HS-5 (cell line): Measurements from ENCODE around the gene RDM1.

Experiments used
- DNase-seq: peaks from one replicate; pipeline ENCODE4 v3.0.0-alpha.2; 2012; ENCODE audit warnings: low read depth

Gene RDM1

GRCh38 chr17:35932586-35932985 lies 2.0 kb upstream of the RDM1 start:
- no peak for DNase-seq

DNA sequence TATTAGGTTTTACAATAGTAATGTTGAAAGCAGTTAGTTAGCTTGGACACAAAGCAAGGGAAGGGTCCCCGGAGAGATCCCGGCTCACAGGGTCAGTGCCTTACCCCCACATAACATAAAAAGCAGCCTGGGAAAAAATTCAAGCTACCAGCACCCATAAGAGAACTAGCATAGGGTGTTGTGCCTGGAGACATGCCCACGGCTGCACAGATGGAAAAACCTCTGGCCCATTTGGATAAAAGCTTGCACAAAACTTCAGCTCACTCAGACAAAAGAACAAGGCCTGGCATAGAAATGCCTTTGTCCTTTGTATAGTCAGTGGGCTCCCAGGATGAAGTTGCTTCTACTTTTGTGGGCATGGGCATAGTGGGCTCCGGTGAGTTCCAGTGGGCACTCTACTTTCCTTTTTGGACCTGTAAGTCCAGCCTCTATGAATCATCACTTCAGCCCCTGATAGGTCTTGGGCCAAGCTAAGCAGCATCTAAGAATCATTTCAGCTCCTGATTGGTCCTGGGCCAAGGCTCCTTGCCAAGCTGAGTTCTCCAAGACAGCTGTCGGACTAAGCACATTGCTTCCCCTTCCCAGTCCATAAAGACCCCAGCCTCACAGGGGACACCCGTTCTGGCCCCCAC lies 1.3 kb upstream of the RDM1 start:
- DNase-seq, result no peak

GRCh38 chr17:35927714-35928113 lies 2.9 kb downstream of the RDM1 start:
- DNase-seq, result no peak

DNA sequence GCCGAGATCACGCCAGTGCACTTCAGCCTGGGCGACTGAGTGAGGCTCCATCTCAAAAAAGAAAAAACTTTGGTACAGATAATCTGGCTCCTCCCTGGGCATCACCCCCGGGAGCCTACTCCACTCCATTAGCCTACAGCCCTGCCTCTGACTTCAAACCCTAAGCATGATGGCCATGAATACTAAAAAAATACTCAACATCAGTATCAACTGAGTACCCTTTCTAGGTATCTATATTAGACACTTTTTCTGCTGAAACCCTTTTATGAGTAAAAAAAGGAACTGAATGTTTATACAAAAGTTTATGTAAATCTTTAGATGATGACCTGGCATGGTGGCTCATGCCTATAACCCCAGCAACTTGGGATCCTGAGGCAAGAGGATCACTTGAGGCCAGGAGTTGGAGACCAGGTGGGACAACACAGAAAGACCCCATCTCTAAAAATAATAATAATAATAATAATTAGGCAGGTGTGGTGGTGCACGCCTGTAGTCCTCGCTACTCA lies 6.9 kb downstream of the RDM1 start:
- no peak for DNase-seq

- no peak for DNase-seq
Measured at GRCh38 chr17:35920229-35920628, 10.3 kb downstream of the RDM1 start.

GRCh38 chr17:35918665-35919064 lies 11.9 kb downstream of the RDM1 start:
- no peak for DNase-seq

DNA sequence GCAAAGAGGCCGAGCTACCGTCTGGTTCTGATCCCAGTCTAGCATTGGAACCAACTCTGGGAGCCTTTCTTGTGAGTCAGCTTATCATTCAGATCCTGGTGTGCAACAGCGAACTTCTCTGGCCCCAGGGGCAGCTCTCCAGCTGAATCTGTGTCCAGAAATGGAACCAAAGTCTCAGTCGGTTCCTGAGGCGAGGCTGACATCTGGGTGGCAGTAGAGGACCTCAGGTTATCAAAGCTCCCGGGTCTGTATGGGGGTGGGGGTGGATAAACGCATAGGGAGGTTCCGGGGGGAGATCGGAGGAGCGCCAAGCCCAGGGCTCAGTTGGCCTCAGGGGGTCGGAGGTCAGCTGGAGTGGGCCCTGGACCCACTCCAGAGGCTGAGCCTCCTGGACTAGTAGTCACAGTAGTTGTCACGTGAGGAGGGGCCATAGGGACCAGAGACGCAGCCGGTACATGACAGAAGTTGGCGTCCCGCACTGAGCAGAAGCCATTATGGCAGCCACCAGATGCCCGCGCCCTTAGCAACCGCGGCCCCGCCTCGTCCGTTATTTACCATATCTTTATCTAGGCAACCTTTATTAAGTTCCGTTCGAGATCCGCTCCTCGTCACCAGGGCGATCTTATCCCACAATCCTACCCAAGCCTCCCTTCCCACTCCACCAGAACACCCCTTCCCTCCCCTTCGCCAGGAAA lies 12.9 kb downstream of the RDM1 start:
- DNase-seq, result no peak

DNA sequence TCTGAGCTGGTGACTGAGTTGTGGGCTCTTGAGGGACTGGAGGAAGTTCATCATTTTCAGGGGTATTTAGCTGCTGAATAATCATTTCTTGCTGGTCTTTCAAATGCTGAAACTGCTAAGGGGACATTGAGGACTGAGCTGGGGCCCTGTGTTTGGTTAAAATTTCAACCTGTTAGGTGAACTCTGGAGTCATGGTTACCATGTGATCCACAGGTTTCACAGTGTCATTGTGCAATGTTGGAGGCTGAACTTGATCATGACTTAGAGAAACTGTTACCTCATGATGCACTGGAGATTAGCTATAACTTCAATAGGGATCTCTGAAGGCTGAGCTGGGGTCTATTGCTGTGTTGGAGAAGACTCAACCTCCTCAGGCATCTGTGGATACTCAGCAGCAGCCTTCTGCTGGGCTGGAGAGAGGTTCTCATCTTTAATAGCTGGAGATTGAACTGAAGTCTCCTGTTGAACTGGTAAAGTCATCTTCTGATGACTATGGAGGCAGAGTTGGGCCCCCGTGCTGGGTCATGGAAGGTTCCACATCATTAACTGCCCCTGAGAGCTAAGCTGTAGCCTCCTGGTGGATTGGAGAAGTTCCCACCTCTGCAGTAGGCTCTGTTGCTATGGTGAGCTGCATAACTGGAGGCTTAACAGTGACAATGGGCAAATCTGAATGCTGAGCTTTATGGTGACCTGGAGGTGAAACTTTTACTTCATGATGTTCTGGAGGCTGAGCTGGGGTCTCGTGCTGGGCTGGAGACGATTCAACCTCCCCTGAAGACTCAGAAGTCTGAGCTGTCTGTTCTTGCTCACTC lies 15.2 kb downstream of the RDM1 start:
- no peak for DNase-seq

GRCh38 chr17:35914354-35914753 lies 16.2 kb downstream of the RDM1 start:
- no peak for DNase-seq

DNA sequence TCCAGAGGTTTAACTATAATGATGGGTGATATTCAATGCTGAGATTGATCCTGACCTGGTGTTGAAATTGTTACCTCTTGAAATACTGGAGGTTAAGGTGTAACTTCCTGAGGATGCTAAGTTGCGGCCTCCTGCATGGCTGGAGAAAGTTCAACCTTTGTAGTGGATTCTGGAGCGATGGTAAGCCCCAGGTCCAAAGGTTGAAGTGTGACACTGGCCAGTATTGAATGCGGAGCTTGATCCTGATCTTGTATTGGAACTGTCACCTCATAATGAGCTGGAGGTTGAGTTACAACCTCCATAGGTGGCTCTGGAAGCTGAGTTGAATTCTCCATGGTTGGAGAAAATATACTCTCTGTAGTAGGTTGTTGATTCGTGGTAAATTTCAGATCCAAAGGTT lies 17.0 kb downstream of the RDM1 start:
- DNase-seq, result no peak

DNA sequence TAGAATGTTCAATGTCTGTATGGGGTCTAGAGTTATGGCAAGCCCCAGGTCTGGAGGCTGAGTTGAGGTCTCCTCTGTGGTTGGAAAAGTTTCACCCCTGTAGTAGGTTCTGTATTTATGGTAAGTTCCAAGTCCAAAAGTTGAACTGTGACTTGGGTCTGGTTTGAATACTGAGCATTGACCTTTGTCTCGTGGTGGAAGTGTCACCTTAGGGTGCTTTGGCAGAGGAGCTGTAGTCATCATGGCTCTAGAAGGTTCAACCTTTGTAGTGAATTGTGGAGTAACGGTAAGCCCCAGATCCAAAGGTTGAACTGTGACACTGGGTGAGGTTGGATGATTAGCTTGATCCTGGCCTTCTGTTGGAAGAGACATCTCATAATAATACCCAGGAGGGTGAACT lies 17.6 kb downstream of the RDM1 start:
- no peak for DNase-seq

- DNase-seq, result no peak
Measured at GRCh38 chr17:35912339-35912912, 18.1 kb downstream of the RDM1 start.

GRCh38 chr17:35909408-35909807 lies 21.2 kb downstream of the RDM1 start:
- DNase-seq, result no peak

DNA sequence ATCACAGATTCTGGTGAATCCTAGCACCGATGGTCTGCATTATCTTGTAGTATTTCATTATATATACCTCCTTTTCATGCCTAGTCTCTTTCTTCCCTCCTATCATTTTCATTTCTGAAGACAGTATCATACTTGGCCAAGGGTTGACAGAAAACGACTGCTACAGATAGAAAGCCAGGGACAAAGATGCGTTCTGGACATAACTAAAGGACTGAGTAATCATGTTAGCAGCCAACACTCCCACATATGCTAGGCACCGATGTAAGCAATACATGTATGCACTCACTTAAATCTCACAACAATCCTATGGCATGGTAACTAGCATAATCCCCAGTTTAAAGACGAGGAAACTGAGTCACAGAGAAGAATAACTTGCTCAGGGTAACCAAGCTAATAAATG lies 22.9 kb downstream of the RDM1 start:
- DNase-seq, result no peak

- no peak for DNase-seq
Measured at GRCh38 chr17:35906926-35907637, 23.5 kb downstream of the RDM1 start.

DNA sequence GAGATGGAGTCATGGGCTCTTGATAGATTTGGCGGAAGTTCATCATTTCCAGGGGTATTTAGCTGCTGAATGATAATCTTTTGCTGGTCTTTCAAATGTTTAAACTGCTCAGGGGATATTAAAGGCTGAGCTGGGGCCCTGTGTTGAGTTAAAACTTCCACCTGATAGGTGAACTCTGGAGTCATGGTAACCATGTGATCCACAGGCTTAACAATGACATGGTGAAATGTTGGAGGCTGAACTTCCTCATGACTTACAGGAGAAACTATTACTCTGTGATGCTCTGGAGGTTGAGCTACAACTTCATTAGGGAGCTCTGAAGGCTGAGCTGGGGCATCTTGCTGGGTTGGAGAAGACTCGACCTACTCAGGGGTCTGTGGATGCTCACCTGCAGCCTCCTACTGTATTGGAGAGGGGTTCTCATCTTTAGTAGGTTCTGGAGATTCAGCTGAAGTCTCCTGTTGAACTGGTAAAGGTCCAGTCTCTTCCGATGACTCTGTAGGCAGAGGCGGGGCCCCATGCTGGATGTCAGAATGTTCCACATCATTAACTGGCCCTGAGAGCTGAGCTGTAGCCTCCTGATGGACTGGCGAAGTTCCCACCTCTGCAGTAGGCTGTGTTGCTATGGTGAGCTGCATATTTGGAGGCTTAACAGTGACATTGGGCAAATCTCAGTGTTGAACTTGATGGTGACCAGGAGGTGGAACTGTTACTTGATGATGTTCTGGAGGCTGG lies 24.2 kb downstream of the RDM1 start:
- no peak for DNase-seq

- no peak for DNase-seq
Measured at GRCh38 chr17:35903451-35903850, 27.1 kb downstream of the RDM1 start.

GRCh38 chr17:35901631-35902175 lies 28.9 kb downstream of the RDM1 start:
- DNase-seq, result no peak

DNA sequence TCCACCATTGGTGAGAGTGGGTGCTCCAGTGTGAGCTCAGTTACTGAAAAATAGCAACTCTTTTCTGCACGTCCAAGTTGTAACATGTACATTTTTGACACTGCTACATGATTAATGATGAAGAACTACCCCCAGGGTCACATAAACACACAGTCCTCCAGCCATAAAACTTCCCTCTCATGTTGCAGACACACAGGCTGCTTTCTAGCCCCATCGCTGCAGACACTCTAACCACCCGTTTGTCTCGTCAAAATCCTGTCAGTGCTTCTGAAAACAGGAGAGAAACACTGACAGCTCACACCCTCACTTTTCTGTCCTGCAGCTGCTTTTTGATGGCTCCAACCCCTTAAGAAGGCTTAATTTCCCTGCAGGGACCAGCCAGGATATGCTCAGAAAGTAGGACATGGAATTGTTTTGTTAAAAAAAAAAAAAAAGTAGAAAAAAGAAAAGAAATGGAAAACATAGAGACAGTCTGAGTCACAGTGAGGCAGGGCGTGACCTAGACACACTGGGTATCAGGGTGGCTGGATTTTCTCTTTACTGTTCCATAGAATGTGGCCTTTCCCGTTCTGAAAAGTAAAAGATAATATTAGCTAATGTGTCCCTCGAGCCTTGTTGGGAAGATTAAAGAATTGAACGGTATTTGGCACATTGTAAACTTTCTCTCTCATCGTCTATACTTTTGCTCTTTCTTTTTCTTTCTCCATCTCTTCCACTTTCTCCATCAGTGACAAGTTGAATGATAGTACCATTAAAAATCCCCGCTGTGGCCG lies 29.7 kb downstream of the RDM1 start:
- DNase-seq, result no peak

DNA sequence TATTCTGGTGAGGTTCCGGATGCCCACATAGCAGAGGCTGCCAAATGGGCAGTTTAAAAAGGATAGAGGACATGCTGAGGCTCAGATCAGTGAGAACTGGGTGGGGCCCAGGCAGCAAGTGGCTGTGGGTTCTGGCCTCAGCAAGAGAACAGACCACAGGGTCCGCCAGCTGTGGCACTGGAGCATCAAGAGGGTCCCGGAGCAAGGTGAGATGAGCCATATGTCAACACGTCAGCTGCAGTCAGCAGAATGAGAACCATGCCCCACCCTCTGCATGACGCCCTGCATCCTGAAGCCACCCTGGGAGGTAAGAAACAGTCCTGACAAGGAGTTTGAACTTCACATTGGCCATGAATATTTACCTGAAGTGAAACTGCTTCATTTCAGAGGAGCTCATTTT lies 30.3 kb downstream of the RDM1 start:
- DNase-seq, result no peak
